NK-92 (cell line): ENCODE data around the gene TOMM40L.
"Not testable (repeated sequence)": the region's sequence is repeated elsewhere in the genome, so short reads cannot be mapped to it uniquely, and the experiment has no call there.

Experiments used
- DNase-seq: peaks from one replicate; lab custom pipeline; 2025; ENCODE audit not compliant: unreplicated experiment; lab: John Stamatoyannopoulos, UW

The TOMM40L gene

GRCh38 chr1:161251579-161251978 is 25.7 kb downstream of the TOMM40L start:
- DNase-seq: no peak

- DNase-seq: not testable (repeated sequence)
These were observed 29.4 kb downstream of the TOMM40L start for GRCh38 chr1:161255302-161255701.

GRCh38 chr1:161255955-161256520 is 30.2 kb downstream of the TOMM40L start:
- DNase-seq: not testable (repeated sequence)

GRCh38 chr1:161257109-161257508 is 31.2 kb downstream of the TOMM40L start:
- not testable (repeated sequence) for DNase-seq

GRCh38 chr1:161258439-161259344 is 32.8 kb downstream of the TOMM40L start, which contains the start of gene PCP4L1:
Gene PCP4L1, plus strand, starts transcription at chr1:161258745. Its CDS starts 230 bp downstream, at chr1:161258975.
- DNase-seq: no peak

GRCh38 chr1:161259345-161259702 is 33.5 kb downstream of the TOMM40L start:
- no peak for DNase-seq

- DNase-seq: no peak
These were observed 33.9 kb downstream of the TOMM40L start for GRCh38 chr1:161259765-161260164.

- no peak for DNase-seq
These were observed 34.8 kb downstream of the TOMM40L start for GRCh38 chr1:161260376-161261260.

- DNase-seq: no peak
These were observed 35.7 kb downstream of the TOMM40L start for GRCh38 chr1:161261261-161262235.

GRCh38 chr1:161265305-161265704 is 39.4 kb downstream of the TOMM40L start:
- no peak for DNase-seq

- DNase-seq: no peak
These were observed 40.3 kb downstream of the TOMM40L start for GRCh38 chr1:161266202-161266601.

GRCh38 chr1:161266836-161267235 is 41.0 kb downstream of the TOMM40L start:
- DNase-seq: no peak

GRCh38 chr1:161267321-161267720 is 41.5 kb downstream of the TOMM40L start:
- no peak for DNase-seq

- no peak for DNase-seq
These were observed 47.5 kb downstream of the TOMM40L start for GRCh38 chr1:161273402-161273801.

GRCh38 chr1:161274874-161275273 is 49.0 kb downstream of the TOMM40L start:
- DNase-seq: no peak
